HEK293 (cell line): ENCODE results near the gene TFRC.
"Not testable (repeated sequence)": the region's sequence is repeated elsewhere in the genome, so short reads cannot be mapped to it uniquely, and the experiment has no call there.

Experiments
- BCL11A ChIP-seq: fragments of 450-650 bp; formaldehyde crosslinking; IDR thresholded peaks from 2 replicates; pipeline ENCODE4 v1.5.1; 2016; ENCODE audit warnings: low read depth, missing biosample characterization, missing genetic modification characterization
- CTCF ChIP-seq: fragments of 450-650 bp; formaldehyde crosslinking; IDR thresholded peaks from 2 replicates; pipeline ENCODE4 v1.5.1; 2016; ENCODE audit warnings: missing biosample characterization, missing genetic modification characterization
- GLI4 ChIP-seq: fragments of 450-650 bp; formaldehyde crosslinking; IDR thresholded peaks from 2 replicates; pipeline ENCODE4 v1.5.1; 2016; ENCODE audit warnings: missing biosample characterization, missing genetic modification characterization
- RBAK ChIP-seq: fragments of 450-650 bp; formaldehyde crosslinking; IDR thresholded peaks from 2 replicates; pipeline ENCODE4 v1.5.1; 2016; ENCODE audit warnings: missing biosample characterization, missing genetic modification characterization
- SCRT2 ChIP-seq: fragments of 450-650 bp; formaldehyde crosslinking; IDR thresholded peaks from 2 replicates; pipeline ENCODE4 v1.5.1; 2016; ENCODE audit warnings: missing biosample characterization, missing genetic modification characterization
- ZFP41 ChIP-seq: fragments of 450-650 bp; formaldehyde crosslinking; IDR thresholded peaks from 2 replicates; pipeline ENCODE4 v1.5.1; 2016; ENCODE audit warnings: missing biosample characterization, missing genetic modification characterization, borderline replicate concordance
- ZSCAN30 ChIP-seq: fragments of 450-650 bp; IDR thresholded peaks from 2 replicates; pipeline ENCODE4 v1.5.1; 2018; ENCODE audit warnings: missing biosample characterization, mild to moderate bottlenecking, missing genetic modification characterization, moderate library complexity
- TF ChIP-seq, protein P1 (sequence below): fragments of 450-650 bp; formaldehyde crosslinking; IDR thresholded peaks from 2 replicates; pipeline ENCODE4 v1.5.1; 2016; ENCODE audit warnings: missing biosample characterization, missing genetic modification characterization

- TF ChIP-seq CTCF (tag by site-specific recombination); RBAK (tag by site-specific recombination); ZFP41 (tag by site-specific recombination); SCRT2 (tag by site-specific recombination); GLI4 (tag by site-specific recombination); BCL11A (tag by site-specific recombination); ZSCAN30: not testable (repeated sequence)
- TF ChIP-seq, protein P1, sequence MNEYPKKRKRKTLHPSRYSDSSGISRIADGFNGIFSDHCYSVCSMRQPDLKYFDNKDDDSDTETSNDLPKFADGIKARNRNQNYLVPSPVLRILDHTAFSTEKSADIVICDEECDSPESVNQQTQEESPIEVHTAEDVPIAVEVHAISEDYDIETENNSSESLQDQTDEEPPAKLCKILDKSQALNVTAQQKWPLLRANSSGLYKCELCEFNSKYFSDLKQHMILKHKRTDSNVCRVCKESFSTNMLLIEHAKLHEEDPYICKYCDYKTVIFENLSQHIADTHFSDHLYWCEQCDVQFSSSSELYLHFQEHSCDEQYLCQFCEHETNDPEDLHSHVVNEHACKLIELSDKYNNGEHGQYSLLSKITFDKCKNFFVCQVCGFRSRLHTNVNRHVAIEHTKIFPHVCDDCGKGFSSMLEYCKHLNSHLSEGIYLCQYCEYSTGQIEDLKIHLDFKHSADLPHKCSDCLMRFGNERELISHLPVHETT: not testable (repeated sequence)
Measured at GRCh38 chr3:196026059-196026458, 55.8 kb downstream of the TFRC start.
